Type B pancreatic cell (in vitro differentiated cells): ENCODE data around the gene NIPA2. TPM values are rescaled to one million over a fixed set of nuclear protein-coding genes. Genes with fewer than 3 reads are reported as not detected.

Experiments
- DNase-seq: peaks from one replicate; pipeline ENCODE4 v3.0.0; 2021; ENCODE audit warnings: mixed read lengths; ENCODE audit not compliant: unreplicated experiment; ENCODE audit errors: extremely low spot score
- H3K27ac Mint-ChIP-seq: 2 replicates; pipeline ENCODE4 v1.8.0; 2021; ENCODE audit warnings: mild to moderate bottlenecking, mixed read lengths
- H3K27me3 Mint-ChIP-seq: 2 replicates; pipeline ENCODE4 v1.8.0; 2021; ENCODE audit warnings: mixed read lengths
- H3K36me3 Mint-ChIP-seq: 2 replicates; pipeline ENCODE4 v1.8.0; 2021; ENCODE audit warnings: mixed read lengths
- H3K4me1 Mint-ChIP-seq: one replicate; pipeline ENCODE4 v1.8.0; 2021; ENCODE audit warnings: mixed read lengths; ENCODE audit not compliant: unreplicated experiment
- H3K4me3 Mint-ChIP-seq: 2 replicates; pipeline ENCODE4 v1.8.0; 2021; ENCODE audit warnings: mild to moderate bottlenecking, mixed read lengths
- H3K9me3 Mint-ChIP-seq: 2 replicates; pipeline ENCODE4 v1.8.0; 2021; ENCODE audit warnings: mixed read lengths
- total RNA-seq: library from RNA; stranded (reverse); gene quantifications from 2 replicates; pipeline ENCODE4 v1.2.1, GENCODE V29; 2021; ENCODE audit warnings: low replicate concordance
- TF ChIP-seq, protein P1 (sequence below): fragments of 200-600 bp; sonication (generic); conservative IDR thresholded peaks from 2 replicates; pipeline ENCODE4 v1.5.0; 2021; ENCODE audit warnings: antibody characterized with exemption, mild to moderate bottlenecking

NIPA2 gene
- total RNA-seq, 1 donor from 2014 or later = 48.7 TPM

- no peak overlapping the region for H3K4me3 Mint-ChIP-seq
- DNase-seq = no peak
- no peak overlapping the region for H3K27ac Mint-ChIP-seq
- TF ChIP-seq, protein P1, sequence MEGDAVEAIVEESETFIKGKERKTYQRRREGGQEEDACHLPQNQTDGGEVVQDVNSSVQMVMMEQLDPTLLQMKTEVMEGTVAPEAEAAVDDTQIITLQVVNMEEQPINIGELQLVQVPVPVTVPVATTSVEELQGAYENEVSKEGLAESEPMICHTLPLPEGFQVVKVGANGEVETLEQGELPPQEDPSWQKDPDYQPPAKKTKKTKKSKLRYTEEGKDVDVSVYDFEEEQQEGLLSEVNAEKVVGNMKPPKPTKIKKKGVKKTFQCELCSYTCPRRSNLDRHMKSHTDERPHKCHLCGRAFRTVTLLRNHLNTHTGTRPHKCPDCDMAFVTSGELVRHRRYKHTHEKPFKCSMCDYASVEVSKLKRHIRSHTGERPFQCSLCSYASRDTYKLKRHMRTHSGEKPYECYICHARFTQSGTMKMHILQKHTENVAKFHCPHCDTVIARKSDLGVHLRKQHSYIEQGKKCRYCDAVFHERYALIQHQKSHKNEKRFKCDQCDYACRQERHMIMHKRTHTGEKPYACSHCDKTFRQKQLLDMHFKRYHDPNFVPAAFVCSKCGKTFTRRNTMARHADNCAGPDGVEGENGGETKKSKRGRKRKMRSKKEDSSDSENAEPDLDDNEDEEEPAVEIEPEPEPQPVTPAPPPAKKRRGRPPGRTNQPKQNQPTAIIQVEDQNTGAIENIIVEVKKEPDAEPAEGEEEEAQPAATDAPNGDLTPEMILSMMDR = no peak
- H3K9me3 Mint-ChIP-seq = no peaks in the 10 kb centered on the region
- H3K36me3 Mint-ChIP-seq = peaks cover 5% of the 10 kb centered on the region
- no peaks in the 10 kb centered on the region for H3K27me3 Mint-ChIP-seq
- H3K4me1 Mint-ChIP-seq = no peaks in the 10 kb centered on the region
Observed at GRCh38 chr15:22819651-22820050, 18.8 kb upstream of the NIPA2 start.

DNA sequence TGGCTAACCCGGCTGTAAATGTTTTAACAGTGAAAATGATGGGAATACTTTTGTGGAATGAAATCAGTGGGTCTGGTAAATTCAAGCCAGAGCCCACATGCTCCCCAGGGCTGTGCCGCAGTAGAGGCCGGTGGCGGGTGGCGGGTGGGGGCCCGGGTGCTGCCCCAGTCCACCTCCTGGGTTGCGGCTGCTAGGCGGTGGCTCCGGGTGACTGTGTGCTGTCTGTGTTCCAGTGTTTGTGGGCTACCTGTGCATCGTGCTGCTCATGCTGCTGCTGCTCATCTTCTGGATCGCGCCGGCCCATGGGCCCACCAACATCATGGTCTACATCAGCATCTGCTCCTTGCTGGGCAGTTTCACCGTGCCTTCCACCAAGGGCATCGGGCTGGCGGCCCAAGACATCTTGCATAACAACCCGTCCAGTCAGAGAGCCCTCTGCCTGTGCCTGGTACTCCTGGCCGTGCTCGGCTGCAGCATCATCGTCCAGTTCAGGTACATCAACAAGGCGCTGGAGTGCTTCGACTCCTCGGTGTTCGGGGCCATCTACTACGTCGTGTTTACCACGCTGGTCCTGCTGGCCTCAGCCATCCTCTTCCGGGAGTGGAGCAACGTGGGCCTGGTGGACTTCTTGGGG lies 14.9 kb upstream of the NIPA2 start:
- Mint-ChIP-seq H3K4me1 (no peaks in the 10 kb centered on the region), H3K27me3 (no peaks in the 10 kb centered on the region), H3K4me3 (no peak overlapping the region), H3K36me3 (peaks cover 5% of the 10 kb centered on the region), H3K9me3 (no peaks in the 10 kb centered on the region), H3K27ac (no peak overlapping the region)
- DNase-seq = no peak
- TF ChIP-seq, protein P1 = no peak

- DNase-seq = no peak
- TF ChIP-seq, protein P1 = no peak
- Mint-ChIP-seq H3K4me3 (no peak overlapping the region), H3K36me3 (peaks cover 2% of the 10 kb centered on the region), H3K27me3 (no peaks in the 10 kb centered on the region), H3K9me3 (no peaks in the 10 kb centered on the region), H3K27ac (no peak overlapping the region), H3K4me1 (peaks cover 6% of the 10 kb centered on the region)
Observed at GRCh38 chr15:22827125-22827524, 11.3 kb upstream of the NIPA2 start.

DNA sequence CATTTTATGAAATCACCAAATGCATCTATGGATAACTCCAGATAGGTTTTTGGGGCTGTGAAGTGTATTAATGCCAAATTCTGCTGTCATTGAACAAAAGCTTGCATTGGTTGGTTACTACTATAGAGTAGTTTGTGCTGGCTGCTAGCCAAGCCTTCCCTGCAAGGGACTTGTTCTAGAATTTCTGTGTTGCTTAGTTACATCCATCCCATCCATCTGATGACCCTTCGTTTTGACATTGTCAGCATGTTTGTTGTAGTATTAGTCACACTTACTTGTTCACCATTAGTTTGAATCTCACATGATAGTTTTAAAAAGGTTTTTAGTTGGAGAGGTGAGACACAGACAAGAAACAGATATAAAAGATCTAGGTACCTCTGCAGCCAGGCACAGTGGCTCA lies 7.0 kb upstream of the NIPA2 start:
- TF ChIP-seq, protein P1 = no peak
- peaks cover 6% of the 10 kb centered on the region for H3K4me1 Mint-ChIP-seq
- H3K4me3 Mint-ChIP-seq = no peak overlapping the region
- DNase-seq = no peak
- no peaks in the 10 kb centered on the region for H3K36me3 Mint-ChIP-seq
- H3K27ac Mint-ChIP-seq = peak overlapping the region; percentile 19
- no peaks in the 10 kb centered on the region for H3K9me3 Mint-ChIP-seq
- no peaks in the 10 kb centered on the region for H3K27me3 Mint-ChIP-seq

- H3K27me3 Mint-ChIP-seq = no peaks in the 10 kb centered on the region
- no peaks in the 10 kb centered on the region for H3K9me3 Mint-ChIP-seq
- peaks cover 13% of the 10 kb centered on the region for H3K36me3 Mint-ChIP-seq
- H3K4me1 Mint-ChIP-seq = peaks cover 9% of the 10 kb centered on the region
- peak overlapping the region; percentile 95 for H3K4me3 Mint-ChIP-seq
- TF ChIP-seq, protein P1 = no peak
- H3K27ac Mint-ChIP-seq = peak overlapping the region; percentile 98
- DNase-seq = no peak
Observed at GRCh38 chr15:22839046-22839695, 705 bp downstream of the NIPA2 start.
